Naive thymus-derived CD4-positive, alpha-beta T cell (primary cell): ENCODE measurements around the gene C17orf67. TPM values are rescaled to one million over a fixed set of nuclear protein-coding genes. Genes with fewer than 3 reads are reported as not detected.
A peak's percentile ranks its signal among the peaks of the same experiment; 100 is the strongest.

Experiments
- ATAC-seq: fragments of 150-1000 bp; cut with Tn5 transposase; 2 replicates; pipeline ENCODE4 v1.10.0; 2021; ENCODE audit warnings: mild to moderate bottlenecking, moderate library complexity
- CTCF ChIA-PET: fragments of 350-600 bp; sonication (Branson Sonifier 250); formaldehyde crosslinking; loops from one replicate; lab custom pipeline; 2021; ENCODE audit warnings: antibody characterized with exemption; lab: Charles Lee
- POLR2A ChIA-PET: fragments of 350-600 bp; sonication (Branson Sonifier 250); formaldehyde crosslinking; loops from one replicate; lab custom pipeline; 2021; ENCODE audit warnings: antibody characterized with exemption, inconsistent platforms; lab: Charles Lee
- DNase-seq, 9 donors: peaks; one replicate each; pipeline versions ENCODE4 v3.0.0 to v3.0.0-alpha.2; 2020 to 2022; ENCODE audit warnings: mixed read lengths in 1 of 9
- H3K27ac ChIP-seq: one replicate; pipeline ENCODE4 v1.7.0; 2013; ENCODE audit warnings: mild to moderate bottlenecking, low read depth, low read length, moderate library complexity
- H3K27me3 ChIP-seq, 2 donors: one replicate each; pipeline ENCODE4 v1.7.0; 2013; ENCODE audit warnings: low read length in 2 of 2, mild to moderate bottlenecking in 2 of 2, moderate library complexity in 2 of 2; ENCODE audit not compliant: control insufficient read depth in 2 of 2, insufficient read depth in 2 of 2
- H3K36me3 ChIP-seq, 3 experiments: 1 replicate in 2 of 3; 2 replicates in 1 of 3; pipeline ENCODE4 v1.7.0; 2013; ENCODE audit warnings: low read length in 3 of 3, mild to moderate bottlenecking in 3 of 3, moderate library complexity in 1 of 3; ENCODE audit not compliant: insufficient read depth in 3 of 3, control insufficient read depth in 2 of 3
- H3K4me1 ChIP-seq, 2 donors: one replicate each; pipeline ENCODE4 v1.7.0; 2013; ENCODE audit warnings: low read length in 2 of 2, mild to moderate bottlenecking in 2 of 2, moderate library complexity in 1 of 2; ENCODE audit not compliant: control insufficient read depth in 2 of 2, insufficient read depth in 2 of 2
- H3K4me3 ChIP-seq: 2 replicates; pipeline ENCODE4 v1.7.0; 2013; ENCODE audit warnings: mild to moderate bottlenecking, low read length
- H3K9me3 ChIP-seq, 3 experiments: 1 replicate in 2 of 3; 2 replicates in 1 of 3; pipeline ENCODE4 v1.7.0; 2013; ENCODE audit warnings: low read length in 3 of 3; ENCODE audit not compliant: control insufficient read depth in 2 of 3
- H3K27ac Mint-ChIP-seq, 9 donors: one replicate each; pipeline ENCODE4 v1.8.0; 2020 to 2022; ENCODE audit warnings: mixed read lengths in 9 of 9, mild to moderate bottlenecking in 8 of 9, moderate library complexity in 5 of 9, inconsistent platforms in 2 of 9
- H3K27me3 Mint-ChIP-seq, 5 donors: one replicate each; pipeline ENCODE4 v1.8.0; 2021 to 2022; ENCODE audit warnings: mixed read lengths in 5 of 5, mild to moderate bottlenecking in 1 of 5
- H3K36me3 Mint-ChIP-seq, 5 donors: one replicate each; pipeline ENCODE4 v1.8.0; 2020 to 2022; ENCODE audit warnings: mixed read lengths in 5 of 5, mild to moderate bottlenecking in 3 of 5, inconsistent platforms in 1 of 5
- H3K4me1 Mint-ChIP-seq, 7 donors: one replicate each; pipeline ENCODE4 v1.8.0; 2020 to 2022; ENCODE audit warnings: mixed read lengths in 7 of 7, mild to moderate bottlenecking in 3 of 7, inconsistent platforms in 1 of 7
- H3K4me3 Mint-ChIP-seq, 10 donors: one replicate each; pipeline ENCODE4 v1.8.0; 2020 to 2022; ENCODE audit warnings: mild to moderate bottlenecking in 10 of 10, mixed read lengths in 10 of 10, moderate library complexity in 6 of 10, inconsistent platforms in 2 of 10
- H3K9me3 Mint-ChIP-seq, 11 donors: one replicate each; pipeline ENCODE4 v1.8.0; 2020 to 2022; ENCODE audit warnings: mixed read lengths in 11 of 11, mild to moderate bottlenecking in 4 of 11, inconsistent platforms in 1 of 11, moderate library complexity in 1 of 11
- intact Hi-C, 2 donors: fragments of 100-400 bp; cut with micrococcal nuclease; formaldehyde crosslinking; loops; one replicate each; pipeline ENCODE4 v1.15.1; 2023
- polyA plus RNA-seq, 2 donors: library from polyadenylated mRNA; unstranded; fragments of 300-500 nt; fragmentation: Illumina TruSeq; gene quantifications; one replicate each; pipeline ENCODE4 v1.2.3, GENCODE V29; 2021
- total RNA-seq, 6 experiments: library from RNA in 5 of 6; stranded (reverse) in 5 of 6; gene quantifications; 1 replicate in 5 of 6; 2 replicates in 1 of 6; pipeline ENCODE4 v1.2.3 and lab custom pipeline; 2021 to 2026

The C17orf67 gene
- total and polyA plus RNA-seq, 7 experiments from 2014 or later = 1.1 to 9.1 (median 3.8) TPM

DNA sequence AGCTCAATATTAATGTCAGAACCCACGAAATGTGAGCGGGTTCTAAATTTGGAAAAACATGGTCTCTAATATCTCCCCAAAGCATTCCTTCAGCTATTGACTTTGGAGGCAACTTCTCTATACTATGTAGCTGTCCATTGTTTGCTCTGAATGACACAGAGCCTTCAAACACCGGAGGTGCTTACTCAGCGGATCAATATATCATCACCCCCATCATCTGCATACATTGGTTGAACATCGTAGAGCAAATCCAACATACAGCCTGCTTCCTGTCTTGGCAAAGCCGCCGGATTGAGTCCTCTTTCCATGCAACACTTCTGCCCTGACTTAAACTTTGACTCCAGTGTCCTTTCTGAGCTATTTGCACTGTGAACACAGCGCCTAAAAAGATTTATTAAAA, 61.3 kb downstream of the C17orf67 start:
- no peaks in the 10 kb centered on the region for H3K36me3 ChIP-seq
- no peaks in the 10 kb centered on the region for H3K4me1 ChIP-seq
- no peaks in the 10 kb centered on the region for H3K36me3 Mint-ChIP-seq
- no peaks in the 10 kb centered on the region for H3K27me3 ChIP-seq
- intact Hi-C loops = no loop called here
- no peaks in the 10 kb centered on the region for H3K27me3 Mint-ChIP-seq
- no peak for DNase-seq
- no peak overlapping the region for H3K27ac ChIP-seq
- no peak for ATAC-seq
- ChIA-PET CTCF (no interaction called here), POLR2A (interaction anchor here (1.5 kb wide), 1 partner anchor 12 kb away, joined by 5 read pairs; no protein-coding TSS in a partner anchor)
- H3K9me3 Mint-ChIP-seq = no peaks in the 10 kb centered on the region
- H3K4me1 Mint-ChIP-seq = peaks cover under 1 to 8% (median 5%) of the 10 kb centered on the region in 7 donors
- H3K4me3 ChIP-seq = no peak overlapping the region
- no peak overlapping the region for H3K4me3 Mint-ChIP-seq
- no peaks in the 10 kb centered on the region for H3K9me3 ChIP-seq
- no peak overlapping the region for H3K27ac Mint-ChIP-seq

DNA sequence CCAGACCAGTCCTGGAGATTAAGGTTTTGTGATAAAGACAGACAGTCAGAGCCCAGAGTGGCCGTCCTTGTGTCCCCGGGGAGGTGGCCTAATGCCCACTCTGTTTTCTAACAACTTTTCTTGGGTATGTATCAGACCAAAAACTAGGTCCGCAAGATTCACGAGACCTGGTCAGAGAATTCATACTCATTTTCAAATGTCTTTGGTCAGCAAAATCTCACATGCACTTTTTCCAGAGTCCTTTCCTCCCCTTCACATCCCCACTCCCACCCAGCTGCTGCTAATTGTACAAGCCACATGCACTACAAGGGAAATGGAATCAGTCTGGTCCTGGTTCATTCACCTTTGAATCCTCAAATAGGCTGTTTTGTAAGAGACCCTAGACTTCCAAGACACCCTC, 61.7 kb downstream of the C17orf67 start:
- Mint-ChIP-seq H3K27me3 (no peaks in the 10 kb centered on the region), H3K4me1 (peaks cover 0 to 4% (median under 1%) of the 10 kb centered on the region in 7 donors), H3K4me3 (no peak overlapping the region), H3K36me3 (no peaks in the 10 kb centered on the region), H3K9me3 (no peaks in the 10 kb centered on the region), H3K27ac (no peak overlapping the region)
- intact Hi-C loops = no loop called here
- Histone ChIP-seq H3K4me1 (no peaks in the 10 kb centered on the region), H3K9me3 (no peaks in the 10 kb centered on the region), H3K27me3 (no peaks in the 10 kb centered on the region), H3K27ac (no peak overlapping the region), H3K36me3 (no peaks in the 10 kb centered on the region), H3K4me3 (no peak overlapping the region)
- no peak for DNase-seq
- ChIA-PET CTCF (interaction anchor here (1.7 kb wide), 1 partner anchor 8 kb away, joined by 10 read pairs; no protein-coding TSS in a partner anchor), POLR2A (interaction anchor here (1.0 to 1.5 kb wide), 2 partner anchors 8 to 11 kb away, joined by 3 to 5 read pairs; no protein-coding TSS in a partner anchor)
- ATAC-seq = no peak

DNA sequence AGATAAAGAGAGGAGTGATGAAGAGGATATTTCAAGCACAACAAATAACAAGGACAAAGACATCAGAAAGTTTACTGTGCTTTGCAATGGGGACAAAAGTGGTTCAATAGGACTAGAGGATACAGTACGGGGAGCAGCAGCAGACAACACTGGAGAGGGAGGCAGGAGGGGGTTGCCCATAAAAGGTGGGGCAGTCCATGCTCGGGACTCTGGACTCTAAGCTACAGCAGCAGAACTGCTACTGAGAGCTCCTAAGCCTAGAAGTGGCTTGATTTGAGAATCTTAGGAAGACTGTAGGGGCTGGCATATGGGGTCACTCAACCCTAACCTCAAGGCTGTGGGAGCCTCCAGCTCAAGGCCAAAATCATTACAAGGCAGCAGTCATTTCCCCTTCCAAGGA, 62.2 kb downstream of the C17orf67 start:
- Histone ChIP-seq H3K4me1 (no peaks in the 10 kb centered on the region), H3K4me3 (no peak overlapping the region), H3K9me3 (no peaks in the 10 kb centered on the region), H3K27me3 (no peaks in the 10 kb centered on the region), H3K27ac (no peak overlapping the region), H3K36me3 (no peaks in the 10 kb centered on the region)
- POLR2A ChIA-PET = interaction anchor here (1.0 to 1.5 kb wide), 2 partner anchors 8 to 11 kb away, joined by 3 to 5 read pairs; no protein-coding TSS in a partner anchor
- no peak overlapping the region for H3K27ac Mint-ChIP-seq
- no peaks in the 10 kb centered on the region for H3K36me3 Mint-ChIP-seq
- CTCF ChIA-PET = interaction anchor here (1.7 kb wide), 1 partner anchor 9 kb away, joined by 10 read pairs; no protein-coding TSS in a partner anchor
- intact Hi-C loops = no loop called here
- ATAC-seq (no peak), DNase-seq (no peak)
- no peaks in the 10 kb centered on the region for H3K27me3 Mint-ChIP-seq
- no peak overlapping the region for H3K4me3 Mint-ChIP-seq
- H3K4me1 Mint-ChIP-seq = no peaks in the 10 kb centered on the region
- H3K9me3 Mint-ChIP-seq = no peaks in the 10 kb centered on the region

DNA sequence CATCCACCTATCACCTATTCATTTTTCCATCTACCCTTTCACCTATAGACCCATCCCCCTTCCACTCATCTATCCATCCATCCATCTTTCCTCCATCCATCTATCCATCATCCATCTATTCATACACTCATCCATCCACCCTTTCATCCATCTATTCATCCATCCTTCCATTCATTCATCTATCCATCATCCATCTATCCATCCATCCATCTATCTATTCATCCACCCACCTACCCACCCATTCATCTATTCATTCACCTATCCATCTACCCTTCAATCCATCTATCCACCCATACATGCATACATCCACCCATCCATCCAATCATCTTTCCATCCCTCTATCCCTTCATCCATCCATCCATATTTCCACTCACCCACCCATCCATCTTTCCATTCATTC, 63.3 kb downstream of the C17orf67 start:
- H3K27ac ChIP-seq = no peak overlapping the region

DNA sequence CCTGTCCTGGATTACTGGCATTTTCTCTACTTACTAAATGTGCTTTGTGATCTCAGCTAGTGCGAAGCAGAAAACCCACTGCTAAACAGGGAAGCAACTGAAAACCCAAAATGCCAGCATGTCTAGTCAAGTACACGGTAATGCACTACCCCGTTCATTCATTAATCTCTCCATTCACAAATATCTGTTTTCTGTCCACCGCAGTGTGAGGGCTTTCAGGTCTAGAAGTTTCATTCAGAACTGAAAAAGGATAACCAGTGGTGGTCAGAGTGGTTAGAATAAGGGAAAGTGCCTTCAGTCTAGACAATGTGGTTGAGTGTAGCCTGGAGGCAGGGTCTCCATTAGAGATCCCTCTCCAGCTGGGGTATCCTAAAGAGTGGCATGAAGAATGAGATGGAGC, 68.3 kb downstream of the C17orf67 start:
- peak overlapping the region in 4 of 9 donors; percentile 25 to 95 (median 48) for H3K27ac Mint-ChIP-seq
- DNase-seq = no peak
- Histone ChIP-seq H3K27ac (no peak overlapping the region), H3K36me3 (no peaks in the 10 kb centered on the region), H3K9me3 (no peaks in the 10 kb centered on the region), H3K27me3 (no peaks in the 10 kb centered on the region), H3K4me3 (no peak overlapping the region), H3K4me1 (peaks cover 0 to 14% of the 10 kb centered on the region in 2 donors)
- peaks cover 12 to 30% (median 22%) of the 10 kb centered on the region in 7 donors for H3K4me1 Mint-ChIP-seq
- no peak overlapping the region for H3K4me3 Mint-ChIP-seq
- POLR2A ChIA-PET = interaction anchor here (0.6 kb wide), 1 partner anchor 169 kb away, joined by 4 read pairs; no protein-coding TSS in a partner anchor
- no peak for ATAC-seq
- H3K9me3 Mint-ChIP-seq = peaks cover 0 to 2% (median 0%) of the 10 kb centered on the region in 11 donors
- H3K36me3 Mint-ChIP-seq = peaks cover 0 to 8% (median 0%) of the 10 kb centered on the region in 5 donors
- intact Hi-C loops = no loop called here
- CTCF ChIA-PET = interaction anchor here (0.7 to 2.3 kb wide), 4 partner anchors 14 to 50 kb away, joined by 3 to 8 read pairs (median 4); no protein-coding TSS in a partner anchor
- peaks cover 0 to 5% (median 0%) of the 10 kb centered on the region in 5 donors for H3K27me3 Mint-ChIP-seq

More for the DNA sequence above, 63.3 kb downstream of the C17orf67 start:
- Mint-ChIP-seq H3K36me3 (no peaks in the 10 kb centered on the region), H3K4me3 (no peak overlapping the region), H3K9me3 (no peaks in the 10 kb centered on the region), H3K27me3 (no peaks in the 10 kb centered on the region), H3K27ac (no peak overlapping the region), H3K4me1 (no peaks in the 10 kb centered on the region)
- H3K36me3 ChIP-seq = no peaks in the 10 kb centered on the region
- ChIA-PET POLR2A (interaction anchor here (0.6 to 0.7 kb wide), 2 partner anchors 93 to 825 kb away, joined by 3 read pairs; no protein-coding TSS in a partner anchor), CTCF (interaction anchor here (0.8 to 1.7 kb wide), 3 partner anchors 10 to 55 kb away, joined by 3 to 10 read pairs (median 4); no protein-coding TSS in a partner anchor)
- no peak overlapping the region for H3K4me3 ChIP-seq
- intact Hi-C loops = no loop called here
- no peaks in the 10 kb centered on the region for H3K27me3 ChIP-seq
- ATAC-seq = no peak
- no peaks in the 10 kb centered on the region for H3K4me1 ChIP-seq
- no peak for DNase-seq
- H3K9me3 ChIP-seq = no peaks in the 10 kb centered on the region

DNA sequence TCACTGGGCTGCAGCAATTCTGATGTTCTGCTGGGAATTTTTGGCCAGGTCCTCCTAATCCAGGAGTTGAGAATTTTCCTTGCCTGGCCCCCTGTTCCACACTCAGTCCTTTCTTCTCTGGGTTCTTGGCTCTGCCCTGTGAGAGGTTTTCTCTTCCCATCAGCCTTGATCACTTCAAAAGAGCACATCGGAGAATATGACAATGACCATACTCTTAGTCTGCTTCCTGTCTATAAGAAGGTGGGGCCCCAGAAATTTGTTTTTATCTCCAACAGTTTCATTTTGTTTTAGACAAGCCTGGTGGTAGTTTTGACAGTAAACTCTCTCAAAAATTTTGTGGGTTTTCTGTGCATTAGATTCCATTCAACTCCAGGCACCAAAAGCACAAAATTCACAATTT, 70.7 kb downstream of the C17orf67 start:
- DNase-seq (peak in 7 of 9 donors; percentile 17 to 35 (median 27)), ATAC-seq (no peak)
- ChIA-PET CTCF (interaction anchor here (0.7 to 2.3 kb wide), 4 partner anchors 10 to 153 kb away, joined by 3 to 8 read pairs (median 6); no protein-coding TSS in a partner anchor), POLR2A (interaction anchor here (1.1 to 1.2 kb wide), 2 partner anchors 166 to 170 kb away, joined by 3 to 4 read pairs; partner anchors contain the start of gene NOG)
- H3K27me3 ChIP-seq = no peaks in the 10 kb centered on the region
- peak overlapping the region; percentile 30 for H3K27ac ChIP-seq
- peak overlapping the region in 9 of 10 donors; percentile 5 to 63 (median 53) for H3K4me3 Mint-ChIP-seq
- intact Hi-C loops = loop anchor here (2.0 kb wide), 2 partner anchors 16 to 18 kb away; no protein-coding TSS in a partner anchor
- peaks cover 0 to 14% of the 10 kb centered on the region in 2 donors for H3K4me1 ChIP-seq
- no peaks in the 10 kb centered on the region for H3K9me3 ChIP-seq
- H3K36me3 ChIP-seq = no peaks in the 10 kb centered on the region
- H3K4me3 ChIP-seq = no peak overlapping the region
- peak overlapping the region; percentile 26 to 95 (median 65) for H3K27ac Mint-ChIP-seq
- peaks cover 0 to 2% (median 0%) of the 10 kb centered on the region in 11 donors for H3K9me3 Mint-ChIP-seq
- H3K27me3 Mint-ChIP-seq = peaks cover 0 to 5% (median 0%) of the 10 kb centered on the region in 5 donors
- peaks cover 13 to 30% (median 23%) of the 10 kb centered on the region in 7 donors for H3K4me1 Mint-ChIP-seq
- H3K36me3 Mint-ChIP-seq = peaks cover 0 to 8% (median 0%) of the 10 kb centered on the region in 5 donors
